HEK293 (cell line): Measurements from ENCODE around the gene PLEKHG5.

Experiments
- CTCF ChIA-PET: fragments of 350-600 bp; formaldehyde crosslinking; extraction: SDS; loops from one replicate; lab custom pipeline; 2021; ENCODE audit warnings: antibody characterized with exemption; lab: Yijun Ruan, JAX
- POLR2A ChIA-PET: fragments of 300-600 bp; formaldehyde crosslinking; extraction: SDS; loops from one replicate; lab custom pipeline; 2020; ENCODE audit warnings: antibody characterized with exemption, inconsistent platforms; lab: Yijun Ruan, JAX
- H3K27ac ChIP-seq: fragments of 200-500 bp; sonication (Bioruptor generic); 2 replicates; pipeline ENCODE4 v1.5.1; 2014; ENCODE audit warnings: low read depth, low read length, control low read depth, inconsistent platforms; ENCODE audit errors: extremely low read depth
- H3K36me3 ChIP-seq, 2 experiments: fragments of 200-500 bp in 1 of 2; sonication (Bioruptor generic) in 1 of 2; 1 replicate in 1 of 2; 2 replicates in 1 of 2; pipeline ENCODE4 v1.5.1; 2014 to 2017; ENCODE audit warnings: inconsistent platforms in 2 of 2, low read length in 2 of 2; ENCODE audit not compliant: control insufficient read depth in 2 of 2, insufficient read depth in 1 of 2
- H3K4me1 ChIP-seq: fragments of 200-500 bp; sonication (Bioruptor generic); 2 replicates; pipeline ENCODE4 v1.5.1; 2014; ENCODE audit warnings: mild to moderate bottlenecking, low read length, inconsistent platforms; ENCODE audit not compliant: control insufficient read depth, insufficient read depth
- H3K4me3 ChIP-seq: 2 replicates; pipeline ENCODE4 v1.5.1; 2011; ENCODE audit warnings: low read depth, mild to moderate bottlenecking, control low read depth, low read length, moderate library complexity
- H3K9me3 ChIP-seq: fragments of 200-500 bp; sonication (Bioruptor generic); 2 replicates; pipeline ENCODE4 v1.5.1; 2014; ENCODE audit warnings: low read depth, low read length, inconsistent platforms; ENCODE audit not compliant: control insufficient read depth, insufficient read depth
- EGR2 ChIP-seq: fragments of 450-650 bp; formaldehyde crosslinking; IDR thresholded peaks from 2 replicates; pipeline ENCODE4 v1.5.1; 2016; ENCODE audit warnings: low read depth, missing biosample characterization, missing genetic modification characterization
- FEZF1 ChIP-seq: fragments of 450-650 bp; formaldehyde crosslinking; IDR thresholded peaks from 2 replicates; pipeline ENCODE4 v1.5.1; 2016; ENCODE audit warnings: missing biosample characterization, missing genetic modification characterization
- GFI1B ChIP-seq: fragments of 450-650 bp; formaldehyde crosslinking; IDR thresholded peaks from 2 replicates; pipeline ENCODE4 v1.5.1; 2016; ENCODE audit warnings: missing biosample characterization, missing genetic modification characterization
- IKZF3 ChIP-seq: fragments of 450-650 bp; IDR thresholded peaks from 2 replicates; pipeline ENCODE4 v1.5.0; 2018; ENCODE audit warnings: missing biosample characterization, mild to moderate bottlenecking, missing genetic modification characterization, moderate library complexity
- KLF17 ChIP-seq: fragments of 450-650 bp; formaldehyde crosslinking; IDR thresholded peaks from 2 replicates; pipeline ENCODE4 v1.5.1; 2016; ENCODE audit warnings: missing biosample characterization, missing genetic modification characterization
- ZBTB17 ChIP-seq: fragments of 450-650 bp; formaldehyde crosslinking; IDR thresholded peaks from 2 replicates; pipeline ENCODE4 v1.5.1; 2016; ENCODE audit warnings: missing biosample characterization, missing genetic modification characterization
- ZBTB49 ChIP-seq: fragments of 450-650 bp; formaldehyde crosslinking; IDR thresholded peaks from 2 replicates; pipeline ENCODE4 v1.5.1; 2016; ENCODE audit warnings: missing biosample characterization, missing genetic modification characterization, low read depth
- ZIC2 ChIP-seq: fragments of 450-650 bp; formaldehyde crosslinking; IDR thresholded peaks from 2 replicates; pipeline ENCODE4 v1.5.1; 2016; ENCODE audit warnings: missing biosample characterization, missing genetic modification characterization
- ZNF335 ChIP-seq: fragments of 450-650 bp; formaldehyde crosslinking; conservative IDR thresholded peaks from 2 replicates; pipeline ENCODE4 v1.5.1; 2016; ENCODE audit warnings: missing biosample characterization, missing genetic modification characterization
- ZNF521 ChIP-seq: fragments of 450-650 bp; formaldehyde crosslinking; IDR thresholded peaks from 2 replicates; pipeline ENCODE4 v1.5.1; 2017; ENCODE audit warnings: missing biosample characterization, mild to moderate bottlenecking, missing genetic modification characterization
- ZNF629 ChIP-seq: fragments of 450-650 bp; formaldehyde crosslinking; IDR thresholded peaks from 2 replicates; pipeline ENCODE4 v1.5.1; 2017; ENCODE audit warnings: missing biosample characterization, missing genetic modification characterization
- ZNF639 ChIP-seq: fragments of 450-650 bp; formaldehyde crosslinking; IDR thresholded peaks from 2 replicates; pipeline ENCODE4 v1.5.1; 2016; ENCODE audit warnings: missing biosample characterization, missing genetic modification characterization
- ZXDB ChIP-seq: fragments of 450-650 bp; formaldehyde crosslinking; IDR thresholded peaks from 2 replicates; pipeline ENCODE4 v1.5.1; 2016; ENCODE audit warnings: missing biosample characterization, missing genetic modification characterization
- TF ChIP-seq, protein P1 (sequence below): fragments of 450-650 bp; formaldehyde crosslinking; conservative IDR thresholded peaks from 2 replicates; pipeline ENCODE4 v1.5.1; 2016; ENCODE audit warnings: low read depth, missing biosample characterization, missing genetic modification characterization
- TF ChIP-seq, protein P2 (sequence below): fragments of 450-650 bp; formaldehyde crosslinking; IDR thresholded peaks from 2 replicates; pipeline ENCODE4 v1.5.1; 2016; ENCODE audit warnings: missing biosample characterization, missing genetic modification characterization

The PLEKHG5 gene

DNA sequence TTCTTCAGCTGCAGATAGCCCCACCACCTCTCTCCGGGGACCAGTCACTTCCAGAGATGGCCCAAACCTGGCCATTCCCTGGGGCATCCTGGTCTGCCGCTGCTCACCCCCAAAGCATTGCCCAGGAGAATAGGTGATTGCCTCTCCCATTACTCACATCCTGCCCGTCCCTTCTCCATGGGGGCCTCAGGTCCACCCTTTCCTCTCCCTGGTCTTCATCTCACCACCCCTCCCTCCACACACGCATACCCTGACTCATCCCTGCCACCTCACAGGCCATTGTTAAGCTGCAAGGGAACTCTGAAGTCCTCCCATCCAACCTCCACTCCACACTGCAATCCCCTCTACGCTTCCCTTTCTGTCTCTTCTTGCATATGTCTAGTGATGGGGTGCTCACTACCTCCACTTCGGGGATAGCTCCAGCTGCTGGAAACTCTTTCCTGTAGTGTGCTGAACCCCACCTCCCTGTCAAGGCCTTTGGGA, at the start of gene PLEKHG5 (continued):
- TF ChIP-seq, protein P1, sequence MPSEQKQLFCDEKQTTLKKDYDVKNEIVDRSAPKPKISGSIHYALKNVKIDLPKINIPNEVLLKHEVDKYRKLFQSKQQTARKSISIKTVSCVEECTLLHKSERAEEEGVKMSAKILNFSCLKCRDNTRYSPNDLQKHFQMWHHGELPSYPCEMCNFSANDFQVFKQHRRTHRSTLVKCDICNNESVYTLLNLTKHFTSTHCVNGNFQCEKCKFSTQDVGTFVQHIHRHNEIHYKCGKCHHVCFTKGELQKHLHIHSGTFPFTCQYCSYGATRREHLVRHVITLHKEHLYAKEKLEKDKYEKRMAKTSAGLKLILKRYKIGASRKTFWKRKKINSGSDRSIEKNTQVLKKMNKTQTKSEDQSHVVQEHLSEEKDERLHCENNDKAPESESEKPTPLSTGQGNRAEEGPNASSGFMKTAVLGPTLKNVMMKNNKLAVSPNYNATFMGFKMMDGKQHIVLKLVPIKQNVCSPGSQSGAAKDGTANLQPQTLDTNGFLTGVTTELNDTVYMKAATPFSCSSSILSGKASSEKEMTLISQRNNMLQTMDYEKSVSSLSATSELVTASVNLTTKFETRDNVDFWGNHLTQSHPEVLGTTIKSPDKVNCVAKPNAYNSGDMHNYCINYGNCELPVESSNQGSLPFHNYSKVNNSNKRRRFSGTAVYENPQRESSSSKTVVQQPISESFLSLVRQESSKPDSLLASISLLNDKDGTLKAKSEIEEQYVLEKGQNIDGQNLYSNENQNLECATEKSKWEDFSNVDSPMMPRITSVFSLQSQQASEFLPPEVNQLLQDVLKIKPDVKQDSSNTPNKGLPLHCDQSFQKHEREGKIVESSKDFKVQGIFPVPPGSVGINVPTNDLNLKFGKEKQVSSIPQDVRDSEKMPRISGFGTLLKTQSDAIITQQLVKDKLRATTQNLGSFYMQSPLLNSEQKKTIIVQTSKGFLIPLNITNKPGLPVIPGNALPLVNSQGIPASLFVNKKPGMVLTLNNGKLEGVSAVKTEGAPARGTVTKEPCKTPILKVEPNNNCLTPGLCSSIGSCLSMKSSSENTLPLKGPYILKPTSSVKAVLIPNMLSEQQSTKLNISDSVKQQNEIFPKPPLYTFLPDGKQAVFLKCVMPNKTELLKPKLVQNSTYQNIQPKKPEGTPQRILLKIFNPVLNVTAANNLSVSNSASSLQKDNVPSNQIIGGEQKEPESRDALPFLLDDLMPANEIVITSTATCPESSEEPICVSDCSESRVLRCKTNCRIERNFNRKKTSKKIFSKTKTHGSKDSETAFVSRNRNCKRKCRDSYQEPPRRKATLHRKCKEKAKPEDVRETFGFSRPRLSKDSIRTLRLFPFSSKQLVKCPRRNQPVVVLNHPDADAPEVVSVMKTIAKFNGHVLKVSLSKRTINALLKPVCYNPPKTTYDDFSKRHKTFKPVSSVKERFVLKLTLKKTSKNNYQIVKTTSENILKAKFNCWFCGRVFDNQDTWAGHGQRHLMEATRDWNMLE (tag by site-specific recombination), result no peak
- TF ChIP-seq ZNF639 (tag by site-specific recombination), result peak; percentile 60; the same call in 1 of the 2 replicates
- no peak for TF ChIP-seq IKZF3 (tag by site-specific recombination)
- TF ChIP-seq KLF17 (tag by site-specific recombination), result peak; percentile 100

- POLR2A ChIA-PET, result no interaction called here
- TF ChIP-seq GFI1B (tag by site-specific recombination) (no peak), ZBTB17 (0 out of 2 replicates have a peak, but pooled peaks have one; percentile 20), ZNF521 (no peak), ZXDB (tag by site-specific recombination) (no peak)
- Histone ChIP-seq H3K4me3 (no peak overlapping the region), H3K4me1 (no peaks in the 10 kb centered on the region), H3K27ac (no peak overlapping the region), H3K9me3 (no peaks in the 10 kb centered on the region), H3K36me3 (peaks cover 37 to 87% of the 10 kb centered on the region in 2 experiments)
- CTCF ChIA-PET, result no interaction called here
Measured at GRCh38 chr1:6538956-6539355, 47.5 kb upstream of the PLEKHG5 start.

DNA sequence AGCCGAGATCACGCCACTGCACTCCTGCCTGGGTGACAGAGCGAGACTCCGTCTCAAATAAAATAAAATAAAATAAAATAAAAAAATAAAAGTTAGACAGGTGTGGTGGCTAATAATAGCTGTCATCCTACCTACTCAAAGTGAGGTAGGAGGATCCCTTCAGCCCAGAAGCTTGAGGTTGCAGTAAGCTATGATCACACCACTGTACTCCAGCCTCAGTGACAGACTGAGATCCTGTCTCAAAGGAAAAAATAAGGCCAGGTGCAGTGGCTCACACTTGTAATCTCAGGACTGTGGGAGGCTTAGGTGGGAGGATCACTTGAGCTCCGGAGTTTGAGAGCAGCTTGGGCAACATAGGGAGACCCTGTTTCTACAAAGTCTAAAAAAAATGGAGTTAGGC, 44.8 kb upstream of the PLEKHG5 start:
- ChIA-PET CTCF (interaction anchor here (1.6 to 2.6 kb wide), 2 partner anchors 18 to 46 kb away, joined by 4 to 7 read pairs; partner anchors contain the start of gene NOL9), POLR2A (interaction anchor here (1.2 kb wide), 1 partner anchor 11 kb away, joined by 3 read pairs; no protein-coding TSS in a partner anchor)
- TF ChIP-seq ZIC2 (tag by site-specific recombination), result no peak
- peak; percentile 38; the same call in 1 of the 2 replicates for TF ChIP-seq EGR2
- H3K9me3 ChIP-seq, result no peaks in the 10 kb centered on the region
- no peak overlapping the region for H3K27ac ChIP-seq
- H3K4me3 ChIP-seq, result no peak overlapping the region
- no peaks in the 10 kb centered on the region for H3K4me1 ChIP-seq
- peaks cover 38 to 89% of the 10 kb centered on the region in 2 experiments for H3K36me3 ChIP-seq

DNA sequence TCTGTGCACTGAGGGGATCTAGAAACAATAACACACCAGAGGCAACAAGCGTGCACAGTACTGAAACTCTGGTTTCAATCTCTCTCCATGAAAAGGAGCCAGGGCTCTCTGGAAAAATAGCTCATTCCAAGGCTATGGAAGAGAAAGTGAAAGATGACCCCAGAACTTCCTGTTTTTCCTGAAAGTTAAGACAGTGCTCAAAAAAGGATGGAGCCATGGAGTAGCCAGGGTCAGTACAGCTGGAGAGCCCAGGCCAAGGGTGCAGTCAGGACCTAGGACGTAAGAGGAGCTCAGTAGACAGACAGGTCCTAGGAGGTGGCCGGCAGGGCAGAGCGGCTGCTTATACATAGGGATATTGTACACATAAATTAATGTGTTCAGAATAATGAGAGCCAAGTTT, 43.7 kb upstream of the PLEKHG5 start:
- POLR2A ChIA-PET, result interaction anchor here (0.7 to 1.1 kb wide), 2 partner anchors 18 to 22 kb away, joined by 4 to 5 read pairs; no protein-coding TSS in a partner anchor
- Histone ChIP-seq H3K9me3 (no peaks in the 10 kb centered on the region), H3K27ac (no peak overlapping the region), H3K36me3 (peaks cover 36 to 89% of the 10 kb centered on the region in 2 experiments), H3K4me3 (no peak overlapping the region), H3K4me1 (no peaks in the 10 kb centered on the region)
- TF ChIP-seq ZNF335 (no peak), ZNF629 (tag by site-specific recombination) (no peak), ZBTB49 (tag by site-specific recombination) (no peak), FEZF1 (tag by site-specific recombination) (no peak)
- TF ChIP-seq, protein P2, sequence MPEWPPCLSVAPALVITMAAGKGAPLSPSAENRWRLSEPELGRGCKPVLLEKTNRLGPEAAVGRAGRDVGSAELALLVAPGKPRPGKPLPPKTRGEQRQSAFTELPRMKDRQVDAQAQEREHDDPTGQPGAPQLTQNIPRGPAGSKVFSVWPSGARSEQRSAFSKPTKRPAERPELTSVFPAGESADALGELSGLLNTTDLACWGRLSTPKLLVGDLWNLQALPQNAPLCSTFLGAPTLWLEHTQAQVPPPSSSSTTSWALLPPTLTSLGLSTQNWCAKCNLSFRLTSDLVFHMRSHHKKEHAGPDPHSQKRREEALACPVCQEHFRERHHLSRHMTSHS (tag by site-specific recombination), result no peak
- CTCF ChIA-PET, result interaction anchor here (0.6 to 2.6 kb wide), 5 partner anchors 11 to 288 kb away, joined by 3 to 14 read pairs (median 3); partner anchors contain the start of gene NOL9
